ENCODE measurements around the gene SPPL3.
"Not testable (repeated sequence)": the region's sequence is repeated elsewhere in the genome, so short reads cannot be mapped to it uniquely, and the experiment has no call there.

- TF ChIP-seq POLR2A (IDR thresholded peaks at IDR 0.05; ENCODE audit: low read length); GATA1 (IDR thresholded peaks at IDR 0.05; ENCODE audit: low read depth, low read length): not testable (repeated sequence)
Measured at GRCh38 chr12:120945516-120945915, 41.4 kb upstream of the SPPL3 start.

Data from erythroblast (primary cell).